Measurements from ENCODE around the gene TPRN.

DNA sequence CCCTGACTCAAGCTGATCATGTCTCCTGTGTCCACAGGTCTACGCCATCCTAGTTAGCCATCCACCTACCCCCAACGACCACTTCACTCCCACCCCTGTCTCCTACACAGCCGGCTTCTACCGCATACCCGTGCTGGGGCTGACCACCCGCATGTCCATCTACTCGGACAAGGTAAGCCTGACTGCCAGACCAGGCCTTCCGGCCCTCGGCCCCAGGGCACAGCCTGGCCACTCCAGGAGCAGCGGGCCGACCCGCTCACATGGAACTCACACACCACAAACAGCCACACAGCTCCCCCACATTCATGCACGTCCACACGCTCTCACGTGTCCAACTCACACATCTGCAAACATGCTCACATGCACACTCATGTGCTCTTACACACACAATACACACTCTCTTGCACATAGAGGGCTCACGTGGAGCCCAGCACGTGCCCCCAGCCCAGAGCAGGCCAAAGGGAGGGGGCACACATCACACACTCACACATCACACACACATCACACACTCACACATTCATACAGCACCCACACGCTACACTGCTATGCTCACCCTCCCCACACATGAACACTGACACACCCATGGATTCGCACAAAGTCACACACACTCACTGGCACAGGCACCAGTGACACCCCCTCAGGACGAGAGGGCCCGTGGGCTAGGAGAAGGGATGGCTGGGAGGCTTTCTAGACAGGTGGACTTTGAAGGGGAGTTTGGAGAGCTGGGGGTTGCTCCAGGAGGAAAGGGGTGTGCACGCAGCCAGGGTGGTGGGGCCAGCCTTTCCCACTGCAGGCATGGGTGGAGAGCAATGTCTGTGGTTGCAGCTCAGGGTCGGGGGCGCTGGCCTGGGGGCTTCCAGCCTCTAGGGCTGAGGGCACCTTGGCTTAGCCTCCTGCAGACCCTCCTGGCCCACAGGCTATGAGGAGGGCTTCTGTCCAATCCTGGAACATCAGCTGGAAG, 58.3 kb downstream of the TPRN start:
- TF ChIP-seq, protein P1, sequence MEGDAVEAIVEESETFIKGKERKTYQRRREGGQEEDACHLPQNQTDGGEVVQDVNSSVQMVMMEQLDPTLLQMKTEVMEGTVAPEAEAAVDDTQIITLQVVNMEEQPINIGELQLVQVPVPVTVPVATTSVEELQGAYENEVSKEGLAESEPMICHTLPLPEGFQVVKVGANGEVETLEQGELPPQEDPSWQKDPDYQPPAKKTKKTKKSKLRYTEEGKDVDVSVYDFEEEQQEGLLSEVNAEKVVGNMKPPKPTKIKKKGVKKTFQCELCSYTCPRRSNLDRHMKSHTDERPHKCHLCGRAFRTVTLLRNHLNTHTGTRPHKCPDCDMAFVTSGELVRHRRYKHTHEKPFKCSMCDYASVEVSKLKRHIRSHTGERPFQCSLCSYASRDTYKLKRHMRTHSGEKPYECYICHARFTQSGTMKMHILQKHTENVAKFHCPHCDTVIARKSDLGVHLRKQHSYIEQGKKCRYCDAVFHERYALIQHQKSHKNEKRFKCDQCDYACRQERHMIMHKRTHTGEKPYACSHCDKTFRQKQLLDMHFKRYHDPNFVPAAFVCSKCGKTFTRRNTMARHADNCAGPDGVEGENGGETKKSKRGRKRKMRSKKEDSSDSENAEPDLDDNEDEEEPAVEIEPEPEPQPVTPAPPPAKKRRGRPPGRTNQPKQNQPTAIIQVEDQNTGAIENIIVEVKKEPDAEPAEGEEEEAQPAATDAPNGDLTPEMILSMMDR (conservative IDR thresholded peaks at IDR 0.05; ENCODE audit: low read depth, low read length): no peak
- TF ChIP-seq RAD21 (IDR thresholded peaks at IDR 0.05; ENCODE audit: low read length) (no peak), POLR2A (IDR thresholded peaks at IDR 0.05; ENCODE audit: low read depth, low read length) (no peak), CHD1 (IDR thresholded peaks at IDR 0.05; ENCODE audit: low read depth, low read length) (no peak), MXI1 (IDR thresholded peaks at IDR 0.05; ENCODE audit: borderline replicate concordance, low read depth, low read length) (no peak)
- TF ChIP-seq, protein P2, sequence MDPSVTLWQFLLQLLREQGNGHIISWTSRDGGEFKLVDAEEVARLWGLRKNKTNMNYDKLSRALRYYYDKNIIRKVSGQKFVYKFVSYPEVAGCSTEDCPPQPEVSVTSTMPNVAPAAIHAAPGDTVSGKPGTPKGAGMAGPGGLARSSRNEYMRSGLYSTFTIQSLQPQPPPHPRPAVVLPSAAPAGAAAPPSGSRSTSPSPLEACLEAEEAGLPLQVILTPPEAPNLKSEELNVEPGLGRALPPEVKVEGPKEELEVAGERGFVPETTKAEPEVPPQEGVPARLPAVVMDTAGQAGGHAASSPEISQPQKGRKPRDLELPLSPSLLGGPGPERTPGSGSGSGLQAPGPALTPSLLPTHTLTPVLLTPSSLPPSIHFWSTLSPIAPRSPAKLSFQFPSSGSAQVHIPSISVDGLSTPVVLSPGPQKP (IDR thresholded peaks at IDR 0.05; ENCODE audit: borderline replicate concordance, low read depth, low read length): no peak
